ENCODE data around the gene FBXO30.
A peak's percentile ranks its signal among the peaks of the same experiment; 100 is the strongest.

Gene FBXO30

GRCh38 chr6:145756170-145756662, 58.4 kb downstream of the FBXO30 start:
- Histone ChIP-seq H3K27ac (no peak overlapping the region), H3K36me3 (ENCODE audit: control insufficient read depth, insufficient read depth, low read length) (no peaks in the 10 kb centered on the region)
- no peak for TF ChIP-seq CTCF (IDR thresholded peaks at IDR 0.05)

GRCh38 chr6:145755682-145756081, 58.9 kb downstream of the FBXO30 start:
- no peak for TF ChIP-seq CTCF (IDR thresholded peaks at IDR 0.05)
- no peak overlapping the region for H2AFZ ChIP-seq
- H3K9ac ChIP-seq, result no peak overlapping the region
- H3K36me3 ChIP-seq (ENCODE audit: control insufficient read depth, insufficient read depth, low read length), result no peaks in the 10 kb centered on the region
- no peaks in the 10 kb centered on the region for H3K79me2 ChIP-seq
- no peak overlapping the region for H3K4me3 ChIP-seq (ENCODE audit: low read depth, low read length)
- H3K27me3 ChIP-seq (ENCODE audit: control insufficient read depth, insufficient read depth, low read length), result no peaks in the 10 kb centered on the region
- no peaks in the 10 kb centered on the region for H3K9me3 ChIP-seq (ENCODE audit: control insufficient read depth, low read length)
- H3K4me1 ChIP-seq, result no peaks in the 10 kb centered on the region
- no peak overlapping the region for H3K4me2 ChIP-seq (ENCODE audit: low read length)
- H3K27ac ChIP-seq, result no peak overlapping the region

More at GRCh38 chr6:145756170-145756662, 58.4 kb downstream of the FBXO30 start:
- H3K4me1 ChIP-seq, result no peaks in the 10 kb centered on the region
- no peaks in the 10 kb centered on the region for H3K27me3 ChIP-seq (ENCODE audit: control insufficient read depth, insufficient read depth, low read length)
- no peak overlapping the region for H3K9ac ChIP-seq
- no peak overlapping the region for H2AFZ ChIP-seq
- no peak overlapping the region for H3K4me2 ChIP-seq (ENCODE audit: low read length)
- no peaks in the 10 kb centered on the region for H3K79me2 ChIP-seq
- H3K9me3 ChIP-seq (ENCODE audit: control insufficient read depth, low read length), result no peaks in the 10 kb centered on the region
- no peak overlapping the region for H3K4me3 ChIP-seq (ENCODE audit: low read depth, low read length)

- no peak overlapping the region for H2AFZ ChIP-seq
- TF ChIP-seq CTCF (IDR thresholded peaks at IDR 0.05), result no peak
- H3K4me3 ChIP-seq (ENCODE audit: low read depth, low read length), result no peak overlapping the region
- H3K9me3 ChIP-seq (ENCODE audit: control insufficient read depth, low read length), result no peaks in the 10 kb centered on the region
- no peaks in the 10 kb centered on the region for H3K79me2 ChIP-seq
- no peak overlapping the region for H3K27ac ChIP-seq
- H3K36me3 ChIP-seq (ENCODE audit: control insufficient read depth, insufficient read depth, low read length), result no peaks in the 10 kb centered on the region
- no peaks in the 10 kb centered on the region for H3K4me1 ChIP-seq
- no peak overlapping the region for H3K4me2 ChIP-seq (ENCODE audit: low read length)
- no peak overlapping the region for H3K9ac ChIP-seq
- H3K27me3 ChIP-seq (ENCODE audit: control insufficient read depth, insufficient read depth, low read length), result no peaks in the 10 kb centered on the region
These were observed 62.0 kb downstream of the FBXO30 start for GRCh38 chr6:145752638-145753037.

- H3K4me1 ChIP-seq, result no peaks in the 10 kb centered on the region
- no peaks in the 10 kb centered on the region for H3K79me2 ChIP-seq
- peak overlapping the region; percentile 17 for H2AFZ ChIP-seq
- H3K27ac ChIP-seq, result no peak overlapping the region
- no peak overlapping the region for H3K4me2 ChIP-seq (ENCODE audit: low read length)
- H3K9me3 ChIP-seq (ENCODE audit: control insufficient read depth, low read length), result no peaks in the 10 kb centered on the region
- no peak for TF ChIP-seq CTCF (IDR thresholded peaks at IDR 0.05)
- H3K4me3 ChIP-seq (ENCODE audit: low read depth, low read length), result no peak overlapping the region
- no peaks in the 10 kb centered on the region for H3K36me3 ChIP-seq (ENCODE audit: control insufficient read depth, insufficient read depth, low read length)
- no peak overlapping the region for H3K9ac ChIP-seq
- no peaks in the 10 kb centered on the region for H3K27me3 ChIP-seq (ENCODE audit: control insufficient read depth, insufficient read depth, low read length)
These were observed 65.0 kb downstream of the FBXO30 start for GRCh38 chr6:145749632-145750031.

GRCh38 chr6:145745861-145746260, 68.7 kb downstream of the FBXO30 start:
- Histone ChIP-seq H3K79me2 (no peaks in the 10 kb centered on the region), H3K9ac (no peak overlapping the region), H3K4me3 (ENCODE audit: low read depth, low read length) (no peak overlapping the region), H3K36me3 (ENCODE audit: control insufficient read depth, insufficient read depth, low read length) (no peaks in the 10 kb centered on the region), H3K27ac (no peak overlapping the region), H3K4me2 (ENCODE audit: low read length) (no peak overlapping the region), H3K4me1 (no peaks in the 10 kb centered on the region), H3K27me3 (ENCODE audit: control insufficient read depth, insufficient read depth, low read length) (no peaks in the 10 kb centered on the region), H3K9me3 (ENCODE audit: control insufficient read depth, low read length) (no peaks in the 10 kb centered on the region), H2AFZ (no peak overlapping the region)
- TF ChIP-seq CTCF (IDR thresholded peaks at IDR 0.05), result no peak

All from parathyroid adenoma (tissue), 2 donors.